A549 (cell line): ENCODE measurements around the gene CCDC124.

Experiments
- CTCF ChIP-seq: fragments of >200 bp; sonication (Bioruptor Twin); formaldehyde crosslinking; IDR thresholded peaks from 3 replicates; pipeline ENCODE4 v1.5.1; 2016
- EHMT2 ChIP-seq: fragments of 200-600 bp; sonication (generic); IDR thresholded peaks from 2 replicates; pipeline ENCODE4 v1.6.1; 2016; ENCODE audit warnings: antibody characterized with exemption, low read depth, mild to moderate bottlenecking, moderate library complexity
- HES2 ChIP-seq: fragments of >200 bp; sonication (Bioruptor Twin); formaldehyde crosslinking; IDR thresholded peaks from 2 replicates; pipeline ENCODE4 v1.6.1; 2016
- HOXB13 ChIP-seq: fragments of 250-450 bp; sonication (Bioruptor Pico); IDR thresholded peaks from 2 replicates; pipeline ENCODE4 v1.5.0; 2020; ENCODE audit warnings: low read depth, mild to moderate bottlenecking, moderate library complexity
- POLR2AphosphoS2 ChIP-seq: conservative IDR thresholded peaks from 2 replicates; pipeline ENCODE4 v1.6.1; 2012; ENCODE audit warnings: low read length, improper control_type of control experiment, inconsistent platforms
- RCOR1 ChIP-seq: fragments of 150-350 bp; IDR thresholded peaks from 2 replicates; pipeline ENCODE4 v1.6.1; 2014; ENCODE audit warnings: antibody characterized with exemption, low read length, low read depth
- ZFP36 ChIP-seq: fragments of 450-650 bp; IDR thresholded peaks from 2 replicates; pipeline ENCODE4 v1.6.1; 2014; ENCODE audit warnings: borderline replicate concordance; ENCODE audit not compliant: partially characterized antibody

GRCh38 chr19:17965370-17966128 lies 32.7 kb downstream of the CCDC124 start:
- TF ChIP-seq POLR2AphosphoS2 = no peak
- TF ChIP-seq HES2 = no peak
- no peak for TF ChIP-seq CTCF
- TF ChIP-seq ZFP36 = no peak
- TF ChIP-seq EHMT2 = no peak
- no peak for TF ChIP-seq HOXB13 (CRISPR knock-in tag)
- no peak for TF ChIP-seq RCOR1
